OCI-LY7 (cell line): ENCODE data around the gene OFD1. TPM values are rescaled to one million over a fixed set of nuclear protein-coding genes. Genes with fewer than 3 reads are reported as not detected.

Source experiments
- BruUV-seq: library from RNA; stranded (reverse); fragments of 400-500 nt; replicated peaks from 2 replicates; lab custom pipeline; 2021; lab: Mats Ljungman, UMichigan
- CTCF ChIA-PET: fragments of 300-600 bp; sonication (Branson Sonifier 250); formaldehyde crosslinking; loops from one replicate; lab custom pipeline; 2022; ENCODE audit warnings: antibody characterized with exemption; ENCODE audit not compliant: unreplicated experiment; lab: Charles Lee
- POLR2A ChIA-PET: fragments of 300-600 bp; sonication (Branson Sonifier 250); formaldehyde crosslinking; loops from one replicate; lab custom pipeline; 2022; ENCODE audit warnings: antibody characterized with exemption; lab: Charles Lee
- DNase-seq: peaks from one replicate; pipeline ENCODE4 v3.0.0-alpha.2; 2015; ENCODE audit warnings: low spot score
- H2AFZ ChIP-seq: fragments of 200-600 bp; sonication (generic), shearing (Covaris generic); 2 replicates; pipeline ENCODE4 v1.6.1; 2014; ENCODE audit warnings: mild to moderate bottlenecking, antibody characterized with exemption, low read length, moderate library complexity
- H3K27ac ChIP-seq: fragments of 200-600 bp; sonication (generic); 2 replicates; pipeline ENCODE4 v1.5.1; 2014; ENCODE audit warnings: mixed run types, low read depth, mild to moderate bottlenecking, moderate library complexity, low read length, inconsistent platforms; ENCODE audit not compliant: poor library complexity, severe bottlenecking
- H3K36me3 ChIP-seq: fragments of 200-600 bp; sonication (generic); 2 replicates; pipeline ENCODE4 v1.6.1; 2014; ENCODE audit warnings: mild to moderate bottlenecking, antibody characterized with exemption, low read length, moderate library complexity, mixed read lengths; ENCODE audit not compliant: insufficient read depth
- H3K4me1 ChIP-seq: fragments of 200-600 bp; sonication (generic); 2 replicates; pipeline ENCODE4 v1.5.1; 2014; ENCODE audit warnings: mild to moderate bottlenecking, low read length; ENCODE audit not compliant: insufficient read depth, poor library complexity, severe bottlenecking
- H3K4me2 ChIP-seq: fragments of 200-600 bp; sonication (generic); 2 replicates; pipeline ENCODE4 v1.6.1; 2014; ENCODE audit warnings: mild to moderate bottlenecking, low read length
- H3K4me3 ChIP-seq: fragments of 200-600 bp; sonication (generic); 2 replicates; pipeline ENCODE4 v1.5.1; 2014; ENCODE audit warnings: mild to moderate bottlenecking, low read depth, low read length; ENCODE audit not compliant: poor library complexity, severe bottlenecking
- H3K79me2 ChIP-seq: fragments of 200-600 bp; sonication (generic); 2 replicates; pipeline ENCODE4 v1.6.1; 2016; ENCODE audit warnings: low read depth, mild to moderate bottlenecking, low read length, moderate library complexity, mixed read lengths; ENCODE audit not compliant: insufficient read depth
- H3K9me2 ChIP-seq: fragments of 200-600 bp; sonication (generic); 2 replicates; pipeline ENCODE4 v1.6.1; 2016; ENCODE audit warnings: mild to moderate bottlenecking, low read length, mixed read lengths; ENCODE audit not compliant: insufficient read depth
- H3K9me3 ChIP-seq: fragments of 200-600 bp; sonication (generic); 2 replicates; pipeline ENCODE4 v1.6.1; 2014; ENCODE audit warnings: mild to moderate bottlenecking, mixed run types, low read length, mixed read lengths
- H4K20me1 ChIP-seq: fragments of 200-600 bp; sonication (generic); 2 replicates; pipeline ENCODE4 v1.6.1; 2014; ENCODE audit warnings: mild to moderate bottlenecking, antibody characterized with exemption, low read length, moderate library complexity, mixed read lengths; ENCODE audit not compliant: insufficient read depth
- CTCF ChIP-seq: fragments of 200-600 bp; sonication (generic); conservative IDR thresholded peaks from 2 replicates; pipeline ENCODE4 v1.5.1; 2014; ENCODE audit warnings: mild to moderate bottlenecking, antibody characterized with exemption, low read length, moderate library complexity, mixed read lengths
- EZH2phosphoT487 ChIP-seq: fragments of 200-600 bp; sonication (generic); IDR thresholded peaks from 2 replicates; pipeline ENCODE4 v1.6.1; 2018; ENCODE audit warnings: low read depth, borderline replicate concordance, mild to moderate bottlenecking, mixed run types, antibody characterized with exemption, low read length, moderate library complexity, mixed read lengths
- intact Hi-C: fragments of 100-400 bp; cut with micrococcal nuclease; formaldehyde crosslinking; loops from one replicate; pipeline ENCODE4 v1.10.0; 2022; ENCODE audit not compliant: unreplicated experiment
- total RNA-seq, 2 experiments: library from RNA; depleted of rRNA in 1 of 2; stranded (reverse); fragments of >200 nt in 1 of 2; shearing (Covaris generic) in 1 of 2; gene quantifications; 2 replicates each; pipeline ENCODE4 v1.2.3, GENCODE V29; 2014 to 2022

Gene OFD1
- total RNA-seq, 2 experiments from 2014 or later, result 60.7 to 64.7 TPM

- H3K9me2 ChIP-seq, result no peaks in the 10 kb centered on the region
- no TSS peak for BruUV-seq
- no peak for TF ChIP-seq EZH2phosphoT487
- TF ChIP-seq CTCF, result no peak
- peaks cover 57% of the 10 kb centered on the region for H3K79me2 ChIP-seq
- peak overlapping the region; percentile 78 for H3K27ac ChIP-seq
- no peaks in the 10 kb centered on the region for H3K9me3 ChIP-seq
- DNase-seq, result no peak
- intact Hi-C loops, result no loop called here
- CTCF ChIA-PET, result no interaction called here
- H4K20me1 ChIP-seq, result no peaks in the 10 kb centered on the region
- no peak overlapping the region for H2AFZ ChIP-seq
- H3K4me1 ChIP-seq, result peaks cover 56% of the 10 kb centered on the region
- H3K4me2 ChIP-seq, result peak overlapping the region; percentile 66
- peaks cover 85% of the 10 kb centered on the region for H3K36me3 ChIP-seq
- POLR2A ChIA-PET, result interaction anchor here (1.0 to 2.7 kb wide), 4 partner anchors 10 to 53 kb away, joined by 3 to 15 read pairs (median 6); no protein-coding TSS in a partner anchor
- H3K4me3 ChIP-seq, result peak overlapping the region; percentile 53
Measured at GRCh38 chrX:13741695-13742094, 7.1 kb downstream of the OFD1 start.

GRCh38 chrX:13742397-13743176 lies 8.0 kb downstream of the OFD1 start:
- H3K9me2 ChIP-seq, result no peaks in the 10 kb centered on the region
- intact Hi-C loops, result no loop called here
- H3K36me3 ChIP-seq, result peaks cover 86% of the 10 kb centered on the region
- ChIA-PET CTCF (no interaction called here), POLR2A (interaction anchor here (1.0 to 2.7 kb wide), 5 partner anchors 8 to 44 kb away, joined by 3 to 15 read pairs (median 5); partner anchors contain the start of genes OFD1 and TRAPPC2)
- H3K4me3 ChIP-seq, result peak overlapping the region; percentile 53
- H3K79me2 ChIP-seq, result peaks cover 48% of the 10 kb centered on the region; the same call in 1 of the 2 replicates
- peak overlapping the region; percentile 66 for H3K4me2 ChIP-seq
- TSS peak; percentile 87 for BruUV-seq
- peaks cover 47% of the 10 kb centered on the region for H3K4me1 ChIP-seq
- peak; percentile 34 for DNase-seq
- TF ChIP-seq EZH2phosphoT487 (no peak), CTCF (no peak)
- no peaks in the 10 kb centered on the region for H4K20me1 ChIP-seq
- H2AFZ ChIP-seq, result no peak overlapping the region
- peak overlapping the region; percentile 78 for H3K27ac ChIP-seq
- no peaks in the 10 kb centered on the region for H3K9me3 ChIP-seq

DNA sequence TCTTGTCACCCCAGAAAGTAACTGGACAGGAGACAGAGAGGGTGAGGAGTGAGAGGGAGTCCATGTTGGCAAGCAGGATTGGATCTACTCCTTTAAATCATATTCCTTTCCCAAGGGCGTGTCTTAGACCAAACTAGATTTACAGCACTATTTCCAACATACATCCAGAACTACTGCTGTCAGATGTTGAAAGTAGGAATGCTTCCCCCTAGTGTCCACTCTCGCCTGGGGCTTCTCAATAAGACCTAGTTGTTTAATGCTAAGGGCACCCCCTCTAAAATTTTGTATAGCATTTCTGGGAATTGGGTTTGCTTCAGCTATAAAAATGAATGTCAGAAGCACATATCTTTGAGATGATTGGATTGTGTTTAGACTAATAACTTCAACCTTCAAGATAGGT lies 13.3 kb downstream of the OFD1 start:
- BruUV-seq, result no TSS peak
- Histone ChIP-seq H3K9me2 (no peaks in the 10 kb centered on the region), H3K79me2 (peaks cover 17% of the 10 kb centered on the region; the same call in 1 of the 2 replicates), H3K4me3 (no peak overlapping the region), H2AFZ (no peak overlapping the region), H3K4me1 (peaks cover 46% of the 10 kb centered on the region), H3K4me2 (no peak overlapping the region), H3K36me3 (peaks cover 94% of the 10 kb centered on the region), H3K27ac (no peak overlapping the region), H3K9me3 (no peaks in the 10 kb centered on the region), H4K20me1 (no peaks in the 10 kb centered on the region)
- POLR2A ChIA-PET, result interaction anchor here (1.1 to 2.8 kb wide), 2 partner anchors 10 to 12 kb away, joined by 3 to 20 read pairs; no protein-coding TSS in a partner anchor
- DNase-seq, result peak; percentile 46
- TF ChIP-seq EZH2phosphoT487 (no peak), CTCF (peak; percentile 69)
- CTCF ChIA-PET, result no interaction called here
- intact Hi-C loops, result no loop called here
